Caco-2 (cell line): ENCODE measurements around the gene DPEP3. TPM values are rescaled to one million over a fixed set of nuclear protein-coding genes. Genes with fewer than 3 reads are reported as not detected.

ENCODE experiments used
- Bru-seq: library from RNA; stranded (reverse); fragments of 400-500 nt; gene quantifications from one replicate; lab custom pipeline; 2021; lab: Mats Ljungman, UMichigan
- BruChase-seq, 2 experiments: library from RNA; stranded (reverse); fragments of 400-500 nt; gene quantifications; one replicate each; lab custom pipeline; 2021; lab: Mats Ljungman, UMichigan
- BruUV-seq: library from RNA; stranded (reverse); fragments of 400-500 nt; replicated peaks from 2 replicates; lab custom pipeline; 2021; lab: Mats Ljungman, UMichigan
- CTCF ChIA-PET: fragments of 300-600 bp; sonication (Branson Sonifier 250); formaldehyde crosslinking; loops from one replicate; lab custom pipeline; 2022; ENCODE audit warnings: antibody characterized with exemption; lab: Charles Lee
- POLR2A ChIA-PET: fragments of 300-600 bp; sonication (Branson Sonifier 250); formaldehyde crosslinking; loops from one replicate; lab custom pipeline; 2022; ENCODE audit warnings: antibody characterized with exemption; lab: Charles Lee
- DNase-seq, 2 experiments: peaks; one replicate each; pipeline versions ENCODE4 v3.0.0 to v3.0.0-alpha.2; 2020 to 2022
- H3K27me3 ChIP-seq: replicated peaks from 2 replicates; pipeline ENCODE4 v1.6.0; 2011; ENCODE audit warnings: low read length; ENCODE audit not compliant: control insufficient read depth, insufficient read depth
- H3K36me3 ChIP-seq: 2 replicates; pipeline ENCODE4 v1.5.1; 2011; ENCODE audit warnings: low read length; ENCODE audit not compliant: control insufficient read depth, insufficient read depth
- H3K4me1 ChIP-seq: fragments of 250-450 bp; sonication (Bioruptor Pico); 2 replicates; pipeline ENCODE4 v1.5.1; 2020; ENCODE audit warnings: mild to moderate bottlenecking
- H3K4me3 ChIP-seq: 2 replicates; pipeline ENCODE4 v1.5.1; 2011; ENCODE audit warnings: low read depth, mild to moderate bottlenecking, control low read depth, low read length
- H3K9me3 ChIP-seq: fragments of 250-450 bp; sonication (Bioruptor Pico); 2 replicates; pipeline ENCODE4 v1.5.1; 2020; ENCODE audit warnings: mild to moderate bottlenecking, moderate library complexity
- H3K27ac Mint-ChIP-seq: one replicate; pipeline ENCODE4 v1.8.0; 2022; ENCODE audit warnings: mixed read lengths; ENCODE audit not compliant: unreplicated experiment
- H3K27me3 Mint-ChIP-seq: one replicate; pipeline ENCODE4 v1.8.0; 2022; ENCODE audit warnings: mixed read lengths; ENCODE audit not compliant: insufficient read depth, unreplicated experiment
- H3K36me3 Mint-ChIP-seq: one replicate; pipeline ENCODE4 v1.8.0; 2022; ENCODE audit warnings: mild to moderate bottlenecking, mixed read lengths; ENCODE audit not compliant: insufficient read depth, unreplicated experiment
- H3K4me1 Mint-ChIP-seq: one replicate; pipeline ENCODE4 v1.8.0; 2022; ENCODE audit warnings: low read depth, mixed read lengths; ENCODE audit not compliant: unreplicated experiment
- H3K4me3 Mint-ChIP-seq: one replicate; pipeline ENCODE4 v1.8.0; 2022; ENCODE audit warnings: mild to moderate bottlenecking, moderate library complexity, mixed read lengths; ENCODE audit not compliant: unreplicated experiment
- H3K9me3 Mint-ChIP-seq: one replicate; pipeline ENCODE4 v1.8.0; 2022; ENCODE audit warnings: mixed read lengths; ENCODE audit not compliant: unreplicated experiment
- CTCF ChIP-seq, 2 experiments: fragments of 200-600 bp in 1 of 2; IDR thresholded peaks; 1 replicate in 1 of 2; 2 replicates in 1 of 2; pipeline versions ENCODE4 v1.5.1 to v1.8.0; 2011 to 2022; ENCODE audit warnings: antibody characterized with exemption in 1 of 2, control low read depth in 1 of 2, inconsistent platforms in 1 of 2, low read depth in 1 of 2, low read length in 1 of 2, mild to moderate bottlenecking in 1 of 2, moderate library complexity in 1 of 2; ENCODE audit not compliant: insufficient read depth in 1 of 2, severe bottlenecking in 1 of 2, unreplicated experiment in 1 of 2
- intact Hi-C: fragments of 100-400 bp; cut with micrococcal nuclease; formaldehyde crosslinking; loops from one replicate; pipeline ENCODE4 v1.10.0; 2022; ENCODE audit not compliant: unreplicated experiment
- long read RNA-seq: library from polyadenylated mRNA; stranded (forward); transcript quantifications from one replicate; pipeline ENCODE4 v2.0.0, GENCODE V29; 2022
- total RNA-seq: library from RNA; stranded (reverse); gene quantifications from 2 replicates; pipeline ENCODE4 v1.2.3, GENCODE V29; 2022

Gene DPEP3, protein sequence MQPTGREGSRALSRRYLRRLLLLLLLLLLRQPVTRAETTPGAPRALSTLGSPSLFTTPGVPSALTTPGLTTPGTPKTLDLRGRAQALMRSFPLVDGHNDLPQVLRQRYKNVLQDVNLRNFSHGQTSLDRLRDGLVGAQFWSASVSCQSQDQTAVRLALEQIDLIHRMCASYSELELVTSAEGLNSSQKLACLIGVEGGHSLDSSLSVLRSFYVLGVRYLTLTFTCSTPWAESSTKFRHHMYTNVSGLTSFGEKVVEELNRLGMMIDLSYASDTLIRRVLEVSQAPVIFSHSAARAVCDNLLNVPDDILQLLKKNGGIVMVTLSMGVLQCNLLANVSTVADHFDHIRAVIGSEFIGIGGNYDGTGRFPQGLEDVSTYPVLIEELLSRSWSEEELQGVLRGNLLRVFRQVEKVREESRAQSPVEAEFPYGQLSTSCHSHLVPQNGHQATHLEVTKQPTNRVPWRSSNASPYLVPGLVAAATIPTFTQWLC
- total RNA-seq (not detected in 2 replicates), Bru-seq, nascent RNA (not detected), BruChase-seq, experiment 1, labeled RNA remaining after a 2-hour chase (not detected), BruChase-seq, experiment 2, labeled RNA remaining after a 6-hour chase (not detected)
- long read RNA-seq: 0 reads

- BruUV-seq: no TSS peak
- CTCF ChIA-PET: no interaction called here
- H3K9me3 Mint-ChIP-seq: no peaks in the 10 kb centered on the region
- no peaks in the 10 kb centered on the region for H3K36me3 ChIP-seq
- no peaks in the 10 kb centered on the region for H3K36me3 Mint-ChIP-seq
- H3K27ac Mint-ChIP-seq: no peak within 1 kb of the TSS
- intact Hi-C loops: no loop called here
- no peaks in the 10 kb centered on the region for H3K27me3 Mint-ChIP-seq
- no peak for TF ChIP-seq CTCF (IDR thresholded peaks at IDR 0.05; ENCODE audit: insufficient read depth in 1 of 2, low read depth in 1 of 2, low read length in 1 of 2, severe bottlenecking in 1 of 2, unreplicated experiment in 1 of 2)
- H3K9me3 ChIP-seq: no peaks in the 10 kb centered on the region
- peaks cover 5% of the 10 kb centered on the region for H3K4me1 Mint-ChIP-seq
- no peaks in the 10 kb centered on the region for H3K27me3 ChIP-seq
- no peak within 1 kb of the TSS for H3K4me3 Mint-ChIP-seq
- peaks cover 4% of the 10 kb centered on the region; the same call in 1 of the 2 replicates for H3K4me1 ChIP-seq
- POLR2A ChIA-PET: interaction anchor here (0.6 kb wide), 1 partner anchor 126 kb away, joined by 5 read pairs; no protein-coding TSS in a partner anchor
- no peak within 1 kb of the TSS for H3K4me3 ChIP-seq
- no peak for DNase-seq
Observed at GRCh38 chr16:67979955-67980678, at the start of gene DPEP3. Gene DPEP3, minus strand, starts transcription at chr16:67980499. Its CDS starts 119 bp downstream, at chr16:67980380.

GRCh38 chr16:68028996-68029395, 48.7 kb upstream of the DPEP3 start:
- ChIA-PET POLR2A (no interaction called here), CTCF (interaction anchor here (2.7 kb wide), 1 partner anchor 12 kb away, joined by 6 read pairs; no protein-coding TSS in a partner anchor)
- no TSS peak for BruUV-seq
- no peak for DNase-seq
- TF ChIP-seq CTCF (IDR thresholded peaks at IDR 0.05; ENCODE audit: insufficient read depth in 1 of 2, low read depth in 1 of 2, low read length in 1 of 2, severe bottlenecking in 1 of 2, unreplicated experiment in 1 of 2): no peak
- H3K36me3 Mint-ChIP-seq: peaks cover 7% of the 10 kb centered on the region
- no peaks in the 10 kb centered on the region for H3K27me3 ChIP-seq
- no peak overlapping the region for H3K4me3 ChIP-seq
- H3K9me3 ChIP-seq: no peaks in the 10 kb centered on the region
- H3K27ac Mint-ChIP-seq: no peak overlapping the region
- H3K4me3 Mint-ChIP-seq: no peak overlapping the region
- intact Hi-C loops: no loop called here
- no peaks in the 10 kb centered on the region for H3K9me3 Mint-ChIP-seq
- H3K27me3 Mint-ChIP-seq: no peaks in the 10 kb centered on the region
- no peaks in the 10 kb centered on the region; the same call in none of the 2 replicates for H3K36me3 ChIP-seq
- H3K4me1 ChIP-seq: no peaks in the 10 kb centered on the region
- H3K4me1 Mint-ChIP-seq: no peaks in the 10 kb centered on the region
